GM23248 (cell line): ENCODE measurements around the gene PRDM1. TPM values are rescaled to one million over a fixed set of nuclear protein-coding genes. Genes with fewer than 3 reads are reported as not detected.

Experiments
- DNase-seq: peaks from one replicate; pipeline ENCODE4 v3.0.0-alpha.2; 2015
- H2AFZ ChIP-seq: fragments of 200-600 bp; sonication (generic); 2 replicates; pipeline ENCODE4 v1.6.1; 2016; ENCODE audit warnings: antibody characterized with exemption
- H3F3A ChIP-seq: fragments of 200-600 bp; sonication (generic); 2 replicates; pipeline ENCODE4 v1.6.1; 2016; ENCODE audit warnings: mild to moderate bottlenecking, antibody characterized with exemption, mixed run types; ENCODE audit not compliant: insufficient read depth
- H3K27ac ChIP-seq: fragments of 200-600 bp; sonication (generic); 2 replicates; pipeline ENCODE4 v1.5.1; 2016; ENCODE audit warnings: mild to moderate bottlenecking
- H3K27me3 ChIP-seq: fragments of 200-600 bp; sonication (generic); replicated peaks from 2 replicates; pipeline ENCODE4 v1.6.1; 2016; ENCODE audit warnings: mild to moderate bottlenecking; ENCODE audit not compliant: insufficient read depth
- H3K36me3 ChIP-seq: fragments of 200-600 bp; sonication (generic); 2 replicates; pipeline ENCODE4 v1.6.1; 2016; ENCODE audit warnings: low read depth, mild to moderate bottlenecking
- H3K4me1 ChIP-seq: fragments of 200-600 bp; sonication (generic); 2 replicates; pipeline ENCODE4 v1.6.1; 2016; ENCODE audit warnings: mild to moderate bottlenecking; ENCODE audit not compliant: insufficient read depth
- H3K4me2 ChIP-seq: fragments of 200-600 bp; sonication (generic); one replicate; pipeline ENCODE4 v1.6.1; 2016; ENCODE audit warnings: mild to moderate bottlenecking; ENCODE audit not compliant: unreplicated experiment
- H3K4me3 ChIP-seq: fragments of 200-600 bp; sonication (generic); 2 replicates; pipeline ENCODE4 v1.5.1; 2016; ENCODE audit warnings: mild to moderate bottlenecking
- H3K79me2 ChIP-seq: fragments of 200-600 bp; sonication (generic); 2 replicates; pipeline ENCODE4 v1.6.1; 2016; ENCODE audit warnings: mild to moderate bottlenecking; ENCODE audit not compliant: insufficient read depth
- H3K9ac ChIP-seq: fragments of 200-600 bp; sonication (generic); 2 replicates; pipeline ENCODE4 v1.6.1; 2016; ENCODE audit warnings: mild to moderate bottlenecking
- H3K9me2 ChIP-seq: fragments of 200-600 bp; sonication (generic); 2 replicates; pipeline ENCODE4 v1.6.1; 2016; ENCODE audit warnings: mixed run types, mild to moderate bottlenecking, moderate library complexity; ENCODE audit not compliant: insufficient read depth
- H3K9me3 ChIP-seq: fragments of 200-600 bp; sonication (generic); one replicate; pipeline ENCODE4 v1.6.1; 2017; ENCODE audit warnings: low read depth
- H4K20me1 ChIP-seq: fragments of 200-600 bp; sonication (generic); 2 replicates; pipeline ENCODE4 v1.6.0; 2016; ENCODE audit not compliant: insufficient read depth
- EZH2 ChIP-seq: fragments of 200-600 bp; sonication (generic); IDR thresholded peaks from 2 replicates; pipeline ENCODE4 v1.6.1; 2018; ENCODE audit warnings: antibody characterized with exemption, mild to moderate bottlenecking; ENCODE audit not compliant: insufficient read depth, poor library complexity, severe bottlenecking
- EZH2phosphoT487 ChIP-seq: fragments of 200-600 bp; sonication (generic); IDR thresholded peaks from 2 replicates; pipeline ENCODE4 v1.6.1; 2018; ENCODE audit warnings: antibody characterized with exemption, moderate library complexity, mild to moderate bottlenecking, low read depth; ENCODE audit not compliant: insufficient read depth
- WGBS, 2 experiments: methylation state at CpG; one replicate each; pipeline ENCODE4 v1.1.6; 2015 to 2017; ENCODE audit warnings: low lambda C conversion rate in 2 of 2, low coverage in 1 of 2; ENCODE audit errors: missing lambda C conversion rate in 2 of 2; 5-methylcytosine and 5-hydroxymethylcytosine counted together
- in situ Hi-C: fragments of 300-500 bp; cut with MboI; formaldehyde crosslinking; loops from 2 replicates; pipeline ENCODE4 v1.15.0; 2020
- polyA plus RNA-seq: library from polyadenylated mRNA; unstranded; fragments of >200 nt; fragmentation: Nextera tagmentation; extraction: Ambion mirVana; gene quantifications from 2 replicates; pipeline ENCODE4 v1.2.1, GENCODE V29; 2016
- total RNA-seq: library from RNA; depleted of rRNA; stranded (reverse); fragments of >200 nt; shearing (Covaris generic); gene quantifications from 2 replicates; pipeline ENCODE4 v1.2.3, GENCODE V29; 2014

Gene PRDM1
- total and polyA plus RNA-seq, 2 experiments from 2014 or later, result 2.7 to 3.9 TPM

GRCh38 chr6:106099235-106099537 lies 13.1 kb downstream of the PRDM1 start:
- Histone ChIP-seq H3K9me3 (no peaks in the 10 kb centered on the region), H3K79me2 (peaks cover 72% of the 10 kb centered on the region), H3K4me2 (no peak overlapping the region), H4K20me1 (no peaks in the 10 kb centered on the region), H3K4me1 (peaks cover 24% of the 10 kb centered on the region), H3F3A (peaks cover 41% of the 10 kb centered on the region), H2AFZ (0 out of 2 replicates have a peak overlapping the region, but pooled peaks have one; percentile 89), H3K36me3 (peaks cover 35% of the 10 kb centered on the region), H3K4me3 (0 out of 2 replicates have a peak overlapping the region, but pooled peaks have one; percentile 10), H3K9ac (no peak overlapping the region), H3K27ac (no peak overlapping the region), H3K9me2 (no peaks in the 10 kb centered on the region), H3K27me3 (no peaks in the 10 kb centered on the region)
- TF ChIP-seq EZH2, result no peak
- TF ChIP-seq EZH2phosphoT487, result no peak
- in situ Hi-C loops, result loop anchor here (25.0 kb wide), 1 partner anchor 612 kb away; no protein-coding TSS in a partner anchor
- WGBS, 2 experiments, result 71 to 83% methylated on average over 7 of the region's 7 CpGs
- no peak for DNase-seq

GRCh38 chr6:106100755-106101154 lies 14.6 kb downstream of the PRDM1 start:
- Histone ChIP-seq H3K36me3 (peaks cover 29% of the 10 kb centered on the region), H3K4me1 (peaks cover 24% of the 10 kb centered on the region), H3K4me3 (no peak overlapping the region), H3K9me3 (no peaks in the 10 kb centered on the region), H2AFZ (no peak overlapping the region), H3K79me2 (peaks cover 57% of the 10 kb centered on the region), H3K9ac (no peak overlapping the region), H4K20me1 (no peaks in the 10 kb centered on the region), H3K27ac (no peak overlapping the region), H3K4me2 (no peak overlapping the region), H3K9me2 (no peaks in the 10 kb centered on the region), H3F3A (peaks cover 32% of the 10 kb centered on the region), H3K27me3 (no peaks in the 10 kb centered on the region)
- WGBS, 2 experiments, result 97 to 98% methylated on average over 9 of the region's 9 CpGs
- no peak for DNase-seq
- TF ChIP-seq EZH2, result no peak
- no peak for TF ChIP-seq EZH2phosphoT487
- in situ Hi-C loops, result no loop called here

GRCh38 chr6:106101466-106101865 lies 15.3 kb downstream of the PRDM1 start:
- no peak overlapping the region for H3K9ac ChIP-seq
- H3K27ac ChIP-seq, result no peak overlapping the region
- peaks cover 36% of the 10 kb centered on the region for H3K36me3 ChIP-seq
- H3K4me3 ChIP-seq, result no peak overlapping the region
- 88 to 91% methylated on average over 3 of the region's 3 CpGs for WGBS, 2 experiments
- no peak overlapping the region for H3K4me2 ChIP-seq
- peaks cover 23% of the 10 kb centered on the region for H3K4me1 ChIP-seq
- TF ChIP-seq EZH2phosphoT487 (no peak), EZH2 (no peak)
- H2AFZ ChIP-seq, result no peak overlapping the region
- DNase-seq, result no peak
- peaks cover 51% of the 10 kb centered on the region for H3K79me2 ChIP-seq
- in situ Hi-C loops, result no loop called here
- H4K20me1 ChIP-seq, result no peaks in the 10 kb centered on the region
- H3K9me2 ChIP-seq, result no peaks in the 10 kb centered on the region
- H3F3A ChIP-seq, result peaks cover 25% of the 10 kb centered on the region
- no peaks in the 10 kb centered on the region for H3K27me3 ChIP-seq
- no peaks in the 10 kb centered on the region for H3K9me3 ChIP-seq

GRCh38 chr6:106102034-106102433 lies 15.9 kb downstream of the PRDM1 start:
- Histone ChIP-seq H3K4me1 (peaks cover 17% of the 10 kb centered on the region), H4K20me1 (no peaks in the 10 kb centered on the region), H3K4me2 (no peak overlapping the region), H3K27me3 (no peaks in the 10 kb centered on the region), H3K79me2 (peaks cover 51% of the 10 kb centered on the region), H3K9me2 (no peaks in the 10 kb centered on the region), H3F3A (peaks cover 19% of the 10 kb centered on the region), H3K4me3 (no peak overlapping the region), H3K36me3 (peaks cover 42% of the 10 kb centered on the region), H3K9ac (no peak overlapping the region), H2AFZ (no peak overlapping the region), H3K9me3 (no peaks in the 10 kb centered on the region), H3K27ac (no peak overlapping the region)
- 87% methylated on average over 5 of the region's 5 CpGs for WGBS, 2 experiments
- TF ChIP-seq EZH2, result no peak
- in situ Hi-C loops, result no loop called here
- no peak for DNase-seq
